MCF 10A (cell line): ENCODE data around the gene ANLN. TPM values are rescaled to one million over a fixed set of nuclear protein-coding genes. Genes with fewer than 3 reads are reported as not detected.

ENCODE experiments used
- Bru-seq: library from RNA; stranded (reverse); fragments of 400-500 nt; gene quantifications from one replicate; lab custom pipeline; 2021; lab: Mats Ljungman, UMichigan
- BruChase-seq, 2 experiments: library from RNA; stranded (reverse); fragments of 400-500 nt; gene quantifications; one replicate each; lab custom pipeline; 2021; lab: Mats Ljungman, UMichigan
- BruUV-seq: library from RNA; stranded (reverse); fragments of 400-500 nt; replicated peaks from 2 replicates; lab custom pipeline; 2021; lab: Mats Ljungman, UMichigan
- CTCF ChIA-PET: fragments of 300-600 bp; sonication (Branson Sonifier 250); formaldehyde crosslinking; extraction: SDS; loops from one replicate; lab custom pipeline; 2021; ENCODE audit warnings: antibody characterized with exemption, inconsistent platforms; lab: Yijun Ruan, JAX
- POLR2A ChIA-PET: fragments of 300-600, 350-650 bp; sonication (Branson Sonifier 250); formaldehyde crosslinking; extraction: SDS; loops from one replicate; lab custom pipeline; 2020; ENCODE audit warnings: antibody characterized with exemption, inconsistent platforms; lab: Yijun Ruan, JAX
- DNase-seq: peaks from one replicate; pipeline ENCODE4 v3.0.0-alpha.2; 2018; ENCODE audit not compliant: unreplicated experiment
- H3K27ac Mint-ChIP-seq: one replicate; pipeline ENCODE4 v1.8.0; 2022; ENCODE audit warnings: mild to moderate bottlenecking, low read depth, mixed read lengths; ENCODE audit not compliant: unreplicated experiment
- H3K27me3 Mint-ChIP-seq: one replicate; pipeline ENCODE4 v1.8.0; 2022; ENCODE audit warnings: mixed read lengths; ENCODE audit not compliant: insufficient read depth, unreplicated experiment
- H3K36me3 Mint-ChIP-seq: one replicate; pipeline ENCODE4 v1.8.0; 2022; ENCODE audit warnings: mild to moderate bottlenecking, moderate library complexity, mixed read lengths; ENCODE audit not compliant: insufficient read depth, unreplicated experiment
- H3K4me1 Mint-ChIP-seq: one replicate; pipeline ENCODE4 v1.8.0; 2022; ENCODE audit warnings: mixed read lengths; ENCODE audit not compliant: insufficient read depth, unreplicated experiment
- H3K4me3 Mint-ChIP-seq: one replicate; pipeline ENCODE4 v1.8.0; 2022; ENCODE audit warnings: mild to moderate bottlenecking, moderate library complexity, mixed read lengths; ENCODE audit not compliant: unreplicated experiment
- H3K9me3 Mint-ChIP-seq: one replicate; pipeline ENCODE4 v1.8.0; 2022; ENCODE audit warnings: mixed read lengths; ENCODE audit not compliant: unreplicated experiment
- CTCF ChIP-seq: fragments of 200-600 bp; IDR thresholded peaks from one replicate; pipeline ENCODE4 v1.8.0; 2022; ENCODE audit warnings: antibody characterized with exemption, mild to moderate bottlenecking; ENCODE audit not compliant: unreplicated experiment
- intact Hi-C: fragments of 100-400 bp; cut with micrococcal nuclease; formaldehyde crosslinking; loops from 2 replicates; pipeline ENCODE4 v1.14.1; 2022
- long read RNA-seq: library from polyadenylated mRNA; stranded (forward); transcript quantifications from one replicate; pipeline ENCODE4 v2.0.0, GENCODE V29; 2022
- total RNA-seq: library from RNA; stranded (reverse); gene quantifications from 2 replicates; pipeline ENCODE4 v1.2.3, GENCODE V29; 2022

Gene ANLN
- total RNA-seq (64.3 and 104 TPM in 2 replicates), Bru-seq, nascent RNA (percentile 87 among the genes with signal in this experiment), BruChase-seq, experiment 1, labeled RNA remaining after a 6-hour chase (percentile 87 among the genes with signal in this experiment), BruChase-seq, experiment 2, labeled RNA remaining after a 2-hour chase (percentile 85 among the genes with signal in this experiment)
- long read RNA-seq, partial matches to known transcripts, result 8 of 9 reads
- long read RNA-seq, other reads (novel, unspliced or antisense), result 1 of 9 reads

DNA sequence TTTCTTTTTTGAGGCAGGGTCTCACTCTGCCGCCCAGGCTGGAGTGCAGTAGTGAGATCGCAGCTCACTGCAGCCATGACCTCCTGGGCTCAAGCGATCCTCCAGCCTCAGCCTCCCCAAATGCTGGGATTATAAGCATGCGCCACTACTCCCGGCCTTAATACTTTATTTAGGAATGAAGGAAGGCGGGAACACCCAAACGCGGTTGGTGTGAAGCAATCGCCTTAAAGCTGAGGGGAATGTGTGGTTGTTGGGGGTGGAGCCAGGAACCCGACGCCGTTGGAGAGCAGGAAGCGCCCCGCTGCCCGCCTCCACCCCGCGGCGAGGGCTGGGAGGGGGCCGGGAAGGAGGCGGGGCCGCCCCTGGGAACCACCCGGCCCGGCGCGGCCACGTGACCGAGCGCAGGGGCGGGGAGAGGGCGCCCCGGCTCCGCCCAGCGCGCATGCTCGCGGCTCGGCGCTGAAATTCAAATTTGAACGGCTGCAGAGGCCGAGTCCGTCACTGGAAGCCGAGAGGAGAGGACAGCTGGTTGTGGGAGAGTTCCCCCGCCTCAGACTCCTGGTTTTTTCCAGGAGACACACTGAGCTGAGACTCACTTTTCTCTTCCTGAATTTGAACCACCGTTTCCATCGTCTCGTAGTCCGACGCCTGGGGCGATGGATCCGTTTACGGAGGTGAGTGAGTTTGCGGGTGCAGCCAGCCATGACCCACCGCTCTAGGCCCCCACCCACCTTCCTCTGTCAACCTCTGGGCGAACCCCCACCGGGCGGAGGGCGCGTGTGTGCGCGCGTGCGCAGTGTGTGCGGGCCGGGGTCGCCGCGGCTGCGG, at the start of gene ANLN:
ANLN (plus strand) TSS at position 492 of the 828 bp plus-strand sequence; CDS start at position 657, 165 bp downstream.
- no peaks in the 10 kb centered on the region for H3K36me3 Mint-ChIP-seq
- H3K4me1 Mint-ChIP-seq, result peaks cover 41% of the 10 kb centered on the region
- intact Hi-C loops, result no loop called here
- TF ChIP-seq CTCF, result no peak
- H3K9me3 Mint-ChIP-seq, result no peaks in the 10 kb centered on the region
- CTCF ChIA-PET, result interaction anchor here (0.6 to 5.1 kb wide), 9 partner anchors 12 to 809 kb away, joined by 3 to 28 read pairs (median 3); a partner anchor contains a TSS
- H3K27me3 Mint-ChIP-seq, result no peaks in the 10 kb centered on the region
- BruUV-seq, result no TSS peak
- DNase-seq, result peak; percentile 98
- POLR2A ChIA-PET, result interaction anchor here (0.6 to 8.1 kb wide), 25 partner anchors 8 to 694 kb away, joined by 3 to 87 read pairs (median 5); partner anchors contain the start of genes HERPUD2 and SEPTIN7
- H3K27ac Mint-ChIP-seq, result peak within 1 kb of the TSS; percentile 94
- H3K4me3 Mint-ChIP-seq, result peak within 1 kb of the TSS; percentile 89

DNA sequence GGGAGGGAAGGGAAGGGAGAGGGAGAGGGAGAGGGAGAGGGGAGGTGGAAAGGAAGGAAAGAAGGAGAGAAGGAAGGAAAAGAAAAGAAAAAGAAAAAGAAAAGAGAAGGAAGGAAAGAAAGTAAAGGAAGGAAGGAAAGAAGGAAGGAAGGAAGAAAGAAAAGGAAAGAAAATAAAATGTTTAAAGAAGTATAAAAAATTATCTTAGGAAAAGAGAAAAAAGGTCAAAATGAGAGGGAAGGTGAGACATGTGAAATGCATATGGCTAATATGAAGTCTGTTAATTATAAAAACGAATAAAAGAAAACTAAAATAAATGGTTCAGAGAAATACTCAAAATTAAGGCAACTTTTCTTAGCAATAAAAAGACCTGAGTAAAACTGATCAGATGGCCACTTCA, 46.1 kb upstream of the ANLN start:
- intact Hi-C loops, result no loop called here
- Mint-ChIP-seq H3K4me3 (no peak overlapping the region), H3K27me3 (no peaks in the 10 kb centered on the region), H3K27ac (no peak overlapping the region), H3K4me1 (peaks cover 26% of the 10 kb centered on the region), H3K36me3 (no peaks in the 10 kb centered on the region), H3K9me3 (no peaks in the 10 kb centered on the region)
- ChIA-PET CTCF (no interaction called here), POLR2A (interaction anchor here (1.0 kb wide), 1 partner anchor 17 kb away, joined by 4 read pairs; no protein-coding TSS in a partner anchor)
- no peak for TF ChIP-seq CTCF
- no TSS peak for BruUV-seq
- DNase-seq, result no peak

DNA sequence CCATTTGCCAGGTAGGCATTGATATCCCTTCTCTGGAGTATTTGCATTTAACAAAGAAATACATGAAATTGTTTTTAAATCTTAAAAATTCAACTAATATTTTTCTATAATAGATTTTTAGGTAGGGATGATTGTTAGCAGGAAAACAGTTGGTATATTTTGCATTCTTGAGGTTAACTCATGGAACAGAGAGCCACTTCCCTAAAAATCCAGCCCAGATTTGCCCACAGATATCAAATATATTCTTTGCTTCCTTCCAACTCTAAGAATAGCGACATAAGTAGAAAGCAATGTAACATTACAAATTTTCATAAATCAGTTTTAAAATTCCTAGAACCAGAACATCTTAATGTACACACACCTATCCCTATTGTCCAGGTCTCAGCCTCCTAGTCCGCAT, 45.0 kb upstream of the ANLN start:
- POLR2A ChIA-PET, result no interaction called here
- intact Hi-C loops, result no loop called here
- TF ChIP-seq CTCF, result no peak
- no peak for DNase-seq
- CTCF ChIA-PET, result no interaction called here
- no peak overlapping the region for H3K27ac Mint-ChIP-seq
- no peaks in the 10 kb centered on the region for H3K27me3 Mint-ChIP-seq
- H3K36me3 Mint-ChIP-seq, result no peaks in the 10 kb centered on the region
- H3K4me1 Mint-ChIP-seq, result peaks cover 37% of the 10 kb centered on the region
- no peaks in the 10 kb centered on the region for H3K9me3 Mint-ChIP-seq
- BruUV-seq, result no TSS peak
- H3K4me3 Mint-ChIP-seq, result no peak overlapping the region
